ENCODE measurements around the gene PROX1.

Gene PROX1

GRCh38 chr1:214026985-214027384, 39.2 kb downstream of the PROX1 start:
- no peak for DNase-seq

- DNase-seq, result no peak
These were observed 39.7 kb downstream of the PROX1 start for GRCh38 chr1:214027498-214027897.

- no peak for DNase-seq
These were observed 40.3 kb downstream of the PROX1 start for GRCh38 chr1:214028095-214028494.

GRCh38 chr1:214028649-214029406, 41.1 kb downstream of the PROX1 start:
- DNase-seq, result no peak

- no peak for DNase-seq
These were observed 42.0 kb downstream of the PROX1 start for GRCh38 chr1:214029796-214030195.

GRCh38 chr1:214031267-214031650, 43.5 kb downstream of the PROX1 start:
- no peak for DNase-seq

GRCh38 chr1:214037468-214037867, 49.7 kb downstream of the PROX1 start:
- no peak for DNase-seq

GRCh38 chr1:214039394-214040018, 51.7 kb downstream of the PROX1 start:
- no peak for DNase-seq

- no peak for DNase-seq
These were observed 55.4 kb downstream of the PROX1 start for GRCh38 chr1:214043167-214043566.

GRCh38 chr1:214044438-214045214, 56.9 kb downstream of the PROX1 start:
- DNase-seq, result no peak

- DNase-seq, result no peak
These were observed 63.0 kb downstream of the PROX1 start for GRCh38 chr1:214050513-214051401.

- no peak for DNase-seq
These were observed 64.0 kb downstream of the PROX1 start for GRCh38 chr1:214051786-214052185.

- no peak for DNase-seq
These were observed 70.3 kb downstream of the PROX1 start for GRCh38 chr1:214058076-214058475.

- no peak for DNase-seq
These were observed 78.4 kb downstream of the PROX1 start for GRCh38 chr1:214066190-214066589.

- DNase-seq, result no peak
These were observed 79.2 kb downstream of the PROX1 start for GRCh38 chr1:214066936-214067335.

GRCh38 chr1:214067397-214067796, 79.6 kb downstream of the PROX1 start:
- DNase-seq, result no peak

GRCh38 chr1:214067853-214068703, 80.3 kb downstream of the PROX1 start:
- no peak for DNase-seq

- no peak for DNase-seq
These were observed 81.2 kb downstream of the PROX1 start for GRCh38 chr1:214068979-214069378.

GRCh38 chr1:214071469-214071868, 83.7 kb downstream of the PROX1 start:
- DNase-seq, result no peak

- DNase-seq, result no peak
These were observed 84.8 kb downstream of the PROX1 start for GRCh38 chr1:214072426-214073157.

- no peak for DNase-seq
These were observed 86.7 kb downstream of the PROX1 start for GRCh38 chr1:214074477-214074876.
